HCT116 (cell line): ENCODE data around the gene TMEM164. TPM values are rescaled to one million over a fixed set of nuclear protein-coding genes. Genes with fewer than 3 reads are reported as not detected.

Experiments used
- ATAC-seq: fragments of 200-7000 bp; cut with Tn5 transposase; 2 replicates; pipeline ENCODE4 v1.9.1; 2020; ENCODE audit warnings: mild to moderate bottlenecking, moderate library complexity
- BruUV-seq: library from RNA; stranded (reverse); fragments of 400-500 nt; replicated peaks from 2 replicates; lab custom pipeline; 2021; lab: Mats Ljungman, UMichigan
- CTCF ChIA-PET: fragments of 300-600 bp; sonication (Branson Sonifier 250); formaldehyde crosslinking; loops from one replicate; lab custom pipeline; 2021; ENCODE audit warnings: antibody characterized with exemption; lab: Charles Lee
- POLR2A ChIA-PET: fragments of 300-600, 350-600 bp; sonication (Branson Sonifier 250); formaldehyde crosslinking; loops from one replicate; lab custom pipeline; 2021; ENCODE audit warnings: antibody characterized with exemption; lab: Charles Lee
- RAD21 ChIA-PET, 2 experiments: fragments of 300-600 bp; sonication (Branson Sonifier 250); formaldehyde crosslinking; loops; one replicate each; lab custom pipeline; 2023; ENCODE audit warnings: low total read pairs in 2 of 2; ENCODE audit not compliant: uncharacterized antibody in 2 of 2, unreplicated experiment in 2 of 2, low non-redundant PET in 1 of 2; lab: Charles Lee
- DNase-seq: peaks from one replicate; pipeline ENCODE4 v3.0.0-alpha.2; 2010; ENCODE audit warnings: low read depth, low spot score
- H2AFZ ChIP-seq: fragments of 200-600 bp; shearing (Covaris generic), sonication (generic); 2 replicates; pipeline ENCODE4 v1.6.1; 2017; ENCODE audit warnings: low read depth, mixed run types, mixed read lengths, antibody characterized with exemption, low read length; ENCODE audit not compliant: poor library complexity, severe bottlenecking
- H3K27ac ChIP-seq: 2 replicates; pipeline ENCODE4 v1.5.1; 2012; ENCODE audit warnings: low read depth, low read length
- H3K27me3 ChIP-seq: fragments of 200-600 bp; sonication (generic); 2 replicates; pipeline ENCODE4 v1.6.1; 2016; ENCODE audit warnings: mixed run types, low read length, mixed read lengths; ENCODE audit not compliant: insufficient read depth
- H3K36me3 ChIP-seq, 2 experiments: fragments of 200-500 bp in 1 of 2; fragments of 200-600 bp in 1 of 2; sonication (Bioruptor generic) in 1 of 2; sonication (generic) in 1 of 2; 2 replicates each; pipeline versions ENCODE4 v1.5.1 to v1.6.1; 2014 to 2016; ENCODE audit warnings: low read length in 2 of 2, inconsistent platforms in 1 of 2, mixed read lengths in 1 of 2, mixed run types in 1 of 2; ENCODE audit not compliant: insufficient read depth in 2 of 2, control insufficient read depth in 1 of 2
- H3K4me1 ChIP-seq, 2 experiments: fragments of 200-600 bp in 1 of 2; sonication (generic) in 1 of 2; 2 replicates each; pipeline versions ENCODE4 v1.5.1 to v1.6.1; 2012 to 2017; ENCODE audit warnings: low read length in 2 of 2, inconsistent platforms in 1 of 2, mild to moderate bottlenecking in 1 of 2, mixed read lengths in 1 of 2, mixed run types in 1 of 2, moderate library complexity in 1 of 2; ENCODE audit not compliant: insufficient read depth in 2 of 2, control insufficient read depth in 1 of 2
- H3K4me2 ChIP-seq: fragments of 200-600 bp; sonication (generic); 2 replicates; pipeline ENCODE4 v1.6.1; 2017; ENCODE audit warnings: mixed run types, low read length, mixed read lengths
- H3K4me3 ChIP-seq, 2 experiments: fragments of 200-600 bp in 1 of 2; sonication (generic) in 1 of 2; replicated peaks in 1 of 2; 2 replicates each; pipeline ENCODE4 v1.5.1; 2011 to 2016; ENCODE audit warnings: low read length in 2 of 2, control low read depth in 1 of 2, low read depth in 1 of 2, mild to moderate bottlenecking in 1 of 2, mixed read lengths in 1 of 2, mixed run types in 1 of 2
- H3K79me2 ChIP-seq: fragments of 200-600 bp; sonication (generic); 2 replicates; pipeline ENCODE4 v1.6.1; 2017; ENCODE audit warnings: mild to moderate bottlenecking, mixed run types, low read length, moderate library complexity, mixed read lengths; ENCODE audit not compliant: insufficient read depth
- H3K9ac ChIP-seq: fragments of 200-600 bp; sonication (generic); 2 replicates; pipeline ENCODE4 v1.6.1; 2016; ENCODE audit warnings: low read length, mixed read lengths
- H3K9me2 ChIP-seq: fragments of 200-600 bp; sonication (generic), shearing (Covaris generic); 2 replicates; pipeline ENCODE4 v1.6.1; 2017; ENCODE audit warnings: mixed run types, mild to moderate bottlenecking, moderate library complexity; ENCODE audit not compliant: insufficient read depth
- H3K9me3 ChIP-seq, 2 experiments: fragments of 200-500 bp in 1 of 2; fragments of 200-600 bp in 1 of 2; sonication (Bioruptor generic) in 1 of 2; sonication (generic) in 1 of 2; 2 replicates each; pipeline ENCODE4 v1.6.1; 2014 to 2017; ENCODE audit warnings: low read length in 2 of 2, mixed read lengths in 2 of 2, inconsistent platforms in 1 of 2, low read depth in 1 of 2, mild to moderate bottlenecking in 1 of 2, mixed run types in 1 of 2, moderate library complexity in 1 of 2; ENCODE audit not compliant: control insufficient read depth in 1 of 2, insufficient read depth in 1 of 2
- H4K20me1 ChIP-seq: fragments of 200-600 bp; sonication (generic), shearing (Covaris generic); 2 replicates; pipeline ENCODE4 v1.6.1; 2017; ENCODE audit warnings: mixed run types, mild to moderate bottlenecking, moderate library complexity; ENCODE audit not compliant: insufficient read depth
- EGR1 ChIP-seq: IDR thresholded peaks from 2 replicates; pipeline ENCODE4 v1.6.1; 2012; ENCODE audit warnings: low read depth
- ELF1 ChIP-seq: IDR thresholded peaks from 2 replicates; pipeline ENCODE4 v1.6.1; 2012; ENCODE audit warnings: low read depth, borderline replicate concordance
- FOSL1 ChIP-seq: IDR thresholded peaks from 2 replicates; pipeline ENCODE4 v1.6.1; 2012; ENCODE audit warnings: low read depth
- JUND ChIP-seq: IDR thresholded peaks from 2 replicates; pipeline ENCODE4 v1.6.1; 2012
- POLR2A ChIP-seq: IDR thresholded peaks from 2 replicates; pipeline ENCODE4 v1.7.0; 2011; ENCODE audit warnings: borderline replicate concordance; ENCODE audit not compliant: insufficient read depth, insufficient read length; ENCODE audit errors: extremely low read depth
- RAD21 ChIP-seq: IDR thresholded peaks from 2 replicates; pipeline ENCODE4 v1.6.1; 2012; ENCODE audit warnings: low read depth, mild to moderate bottlenecking
- SRF ChIP-seq: IDR thresholded peaks from 2 replicates; pipeline ENCODE4 v1.6.1; 2012; ENCODE audit warnings: low read depth
- ZFX ChIP-seq: fragments of 450-650 bp; IDR thresholded peaks from 2 replicates; pipeline ENCODE4 v1.6.1; 2017
- intact Hi-C: fragments of 100-400 bp; cut with micrococcal nuclease; formaldehyde crosslinking; loops from 2 replicates; pipeline ENCODE4 v1.10.0; 2022
- total RNA-seq: library from RNA; stranded (reverse); gene quantifications from one replicate; pipeline ENCODE4 v1.2.1, GENCODE V29; 2021; ENCODE audit not compliant: unreplicated experiment
- TF ChIP-seq, protein P1 (sequence below): IDR thresholded peaks from 2 replicates; pipeline ENCODE4 v1.6.1; 2011; ENCODE audit warnings: mild to moderate bottlenecking, low read length, moderate library complexity; ENCODE audit not compliant: insufficient replicate concordance; ENCODE audit errors: extremely low read depth

Gene TMEM164
- total RNA-seq, 1 experiment from 2014 or later = 18.7 TPM

DNA sequence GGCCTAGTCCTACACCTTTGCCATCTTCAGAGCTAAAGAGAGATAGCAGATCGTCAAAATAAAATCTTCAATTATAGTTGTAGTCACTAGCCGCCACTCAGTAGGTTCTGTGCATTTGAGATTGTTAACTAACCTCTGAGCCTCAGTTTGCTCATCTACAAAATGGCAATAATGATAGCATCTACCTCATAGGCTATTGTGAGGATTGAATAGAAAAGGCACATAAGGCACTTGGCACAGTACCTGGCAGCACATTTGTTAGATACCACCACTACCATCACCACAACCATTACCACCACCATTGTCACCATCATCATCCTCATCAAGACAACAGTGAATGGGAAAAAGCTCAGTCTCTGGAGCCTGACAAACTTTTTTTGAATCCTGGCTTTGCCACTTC, 180.4 kb downstream of the TMEM164 start:
- H3K9me2 ChIP-seq = no peaks in the 10 kb centered on the region
- no peak overlapping the region for H3K4me3 ChIP-seq
- no peak for ATAC-seq
- no peak overlapping the region for H2AFZ ChIP-seq
- no peaks in the 10 kb centered on the region for H4K20me1 ChIP-seq
- no peak overlapping the region for H3K9ac ChIP-seq
- no peaks in the 10 kb centered on the region for H3K9me3 ChIP-seq
- H3K36me3 ChIP-seq = no peaks in the 10 kb centered on the region
- no peak overlapping the region for H3K27ac ChIP-seq
- no peak overlapping the region for H3K4me2 ChIP-seq
- peaks cover 39 to 48% of the 10 kb centered on the region in 2 experiments for H3K4me1 ChIP-seq
- no peaks in the 10 kb centered on the region for H3K79me2 ChIP-seq
- no peak for TF ChIP-seq POLR2A
- TF ChIP-seq ELF1 = no peak
- TF ChIP-seq EGR1 = no peak
- TF ChIP-seq, protein P1, sequence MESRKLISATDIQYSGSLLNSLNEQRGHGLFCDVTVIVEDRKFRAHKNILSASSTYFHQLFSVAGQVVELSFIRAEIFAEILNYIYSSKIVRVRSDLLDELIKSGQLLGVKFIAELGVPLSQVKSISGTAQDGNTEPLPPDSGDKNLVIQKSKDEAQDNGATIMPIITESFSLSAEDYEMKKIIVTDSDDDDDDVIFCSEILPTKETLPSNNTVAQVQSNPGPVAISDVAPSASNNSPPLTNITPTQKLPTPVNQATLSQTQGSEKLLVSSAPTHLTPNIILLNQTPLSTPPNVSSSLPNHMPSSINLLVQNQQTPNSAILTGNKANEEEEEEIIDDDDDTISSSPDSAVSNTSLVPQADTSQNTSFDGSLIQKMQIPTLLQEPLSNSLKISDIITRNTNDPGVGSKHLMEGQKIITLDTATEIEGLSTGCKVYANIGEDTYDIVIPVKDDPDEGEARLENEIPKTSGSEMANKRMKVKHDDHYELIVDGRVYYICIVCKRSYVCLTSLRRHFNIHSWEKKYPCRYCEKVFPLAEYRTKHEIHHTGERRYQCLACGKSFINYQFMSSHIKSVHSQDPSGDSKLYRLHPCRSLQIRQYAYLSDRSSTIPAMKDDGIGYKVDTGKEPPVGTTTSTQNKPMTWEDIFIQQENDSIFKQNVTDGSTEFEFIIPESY = no peak
- TF ChIP-seq FOSL1 = no peak
- no peak for TF ChIP-seq RAD21
- TF ChIP-seq ZFX = no peak
- no peak for TF ChIP-seq JUND
- no peak for TF ChIP-seq SRF
- no TSS peak for BruUV-seq
- CTCF ChIA-PET = interaction anchor here (1.1 kb wide), 1 partner anchor 15 kb away, joined by 4 read pairs; no protein-coding TSS in a partner anchor
- H3K27me3 ChIP-seq = no peaks in the 10 kb centered on the region
- POLR2A ChIA-PET = no interaction called here
- RAD21 ChIA-PET = no interaction called here
- intact Hi-C loops = no loop called here
- DNase-seq = no peak
